ENCODE measurements around the gene KRTAP7-1. TPM values are rescaled to one million over a fixed set of nuclear protein-coding genes. Genes with fewer than 3 reads are reported as not detected.

The KRTAP7-1 gene
- total RNA-seq, 1 donor from 2014 or later = not detected

DNA sequence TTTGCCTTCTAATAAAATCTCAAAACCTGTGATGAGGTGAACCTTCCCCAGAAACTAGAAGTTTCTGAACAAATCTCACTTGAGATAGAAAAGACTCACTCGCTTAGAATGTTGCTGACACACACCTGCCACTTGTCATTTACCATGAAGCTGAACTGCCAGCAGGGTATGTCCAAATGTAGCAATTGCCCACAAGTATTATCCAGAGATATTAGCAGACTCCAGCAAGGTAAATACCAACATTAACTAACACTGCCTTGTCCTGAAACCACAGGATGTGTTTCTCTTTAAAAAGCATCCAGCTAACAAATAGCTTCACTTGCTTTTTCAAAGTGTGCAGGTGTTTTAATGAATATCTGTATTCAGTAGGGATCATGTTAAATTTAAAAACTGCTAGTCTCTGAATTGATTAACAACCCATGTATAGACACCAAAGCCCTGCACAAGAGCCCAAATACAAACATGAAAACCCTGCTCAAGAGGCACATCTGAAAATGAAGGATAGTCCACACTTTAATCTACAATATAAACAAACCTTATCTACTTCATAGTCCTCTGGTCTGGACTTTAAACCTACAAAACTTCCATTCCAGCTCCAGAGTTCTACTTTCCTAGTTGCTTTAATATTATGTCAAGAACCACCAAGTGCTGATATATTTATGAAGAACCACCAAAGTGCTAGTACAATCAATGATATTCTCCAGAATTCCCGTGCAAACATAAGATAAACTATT lies 35.8 kb downstream of the KRTAP7-1 start:
- Mint-ChIP-seq H3K4me1 (ENCODE audit: low read depth) (no peaks in the 10 kb centered on the region), H3K36me3 (ENCODE audit: low read depth) (no peaks in the 10 kb centered on the region), H3K27ac (ENCODE audit: unreplicated experiment) (no peak overlapping the region), H3K4me3 (ENCODE audit: unreplicated experiment) (no peak overlapping the region), H3K9me3 (ENCODE audit: low read depth) (peaks cover 6% of the 10 kb centered on the region), H3K27me3 (ENCODE audit: low read depth) (no peaks in the 10 kb centered on the region)
- TF ChIP-seq, protein P1, sequence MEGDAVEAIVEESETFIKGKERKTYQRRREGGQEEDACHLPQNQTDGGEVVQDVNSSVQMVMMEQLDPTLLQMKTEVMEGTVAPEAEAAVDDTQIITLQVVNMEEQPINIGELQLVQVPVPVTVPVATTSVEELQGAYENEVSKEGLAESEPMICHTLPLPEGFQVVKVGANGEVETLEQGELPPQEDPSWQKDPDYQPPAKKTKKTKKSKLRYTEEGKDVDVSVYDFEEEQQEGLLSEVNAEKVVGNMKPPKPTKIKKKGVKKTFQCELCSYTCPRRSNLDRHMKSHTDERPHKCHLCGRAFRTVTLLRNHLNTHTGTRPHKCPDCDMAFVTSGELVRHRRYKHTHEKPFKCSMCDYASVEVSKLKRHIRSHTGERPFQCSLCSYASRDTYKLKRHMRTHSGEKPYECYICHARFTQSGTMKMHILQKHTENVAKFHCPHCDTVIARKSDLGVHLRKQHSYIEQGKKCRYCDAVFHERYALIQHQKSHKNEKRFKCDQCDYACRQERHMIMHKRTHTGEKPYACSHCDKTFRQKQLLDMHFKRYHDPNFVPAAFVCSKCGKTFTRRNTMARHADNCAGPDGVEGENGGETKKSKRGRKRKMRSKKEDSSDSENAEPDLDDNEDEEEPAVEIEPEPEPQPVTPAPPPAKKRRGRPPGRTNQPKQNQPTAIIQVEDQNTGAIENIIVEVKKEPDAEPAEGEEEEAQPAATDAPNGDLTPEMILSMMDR (IDR thresholded peaks at IDR 0.05) = no peak
- no peak for DNase-seq (ENCODE audit: low spot score)

- H3K27me3 Mint-ChIP-seq (ENCODE audit: low read depth) = peaks cover 9% of the 10 kb centered on the region
- no peak for DNase-seq (ENCODE audit: low spot score)
- TF ChIP-seq, protein P1 (IDR thresholded peaks at IDR 0.05) = no peak
- no peaks in the 10 kb centered on the region for H3K4me1 Mint-ChIP-seq (ENCODE audit: low read depth)
- no peak overlapping the region for H3K27ac Mint-ChIP-seq (ENCODE audit: unreplicated experiment)
- peaks cover 13% of the 10 kb centered on the region for H3K9me3 Mint-ChIP-seq (ENCODE audit: low read depth)
- no peaks in the 10 kb centered on the region for H3K36me3 Mint-ChIP-seq (ENCODE audit: low read depth)
- no peak overlapping the region for H3K4me3 Mint-ChIP-seq (ENCODE audit: unreplicated experiment)
These were observed 50.3 kb downstream of the KRTAP7-1 start for GRCh38 chr21:30779249-30779648.

Other genes starting within 250 kb of the KRTAP7-1 start
- gene KRTAP22-2, start 239.4 kb downstream of the KRTAP7-1 start, total RNA-seq = not detected in 3 replicates
- gene KRTAP6-3, start 237.3 kb downstream of the KRTAP7-1 start, total RNA-seq = not detected in 3 replicates
- gene KRTAP6-2, start 230.9 kb downstream of the KRTAP7-1 start, total RNA-seq = not detected in 3 replicates
- not detected in 3 replicates for gene KRTAP22-1, start 228.7 kb downstream of the KRTAP7-1 start, total RNA-seq
- not detected in 3 replicates for gene KRTAP6-1, start 215.8 kb downstream of the KRTAP7-1 start, total RNA-seq
- gene KRTAP20-1, start 213.3 kb downstream of the KRTAP7-1 start, total RNA-seq = not detected in 3 replicates
- gene KRTAP20-4, start 209.1 kb downstream of the KRTAP7-1 start, total RNA-seq = not detected in 3 replicates
- gene KRTAP20-2, start 194.6 kb downstream of the KRTAP7-1 start, total RNA-seq = not detected in 3 replicates
- gene KRTAP20-3, start 186.9 kb downstream of the KRTAP7-1 start, total RNA-seq = not detected in 3 replicates
- not detected in 3 replicates for gene KRTAP21-3, start 111.0 kb downstream of the KRTAP7-1 start, total RNA-seq
- not detected in 3 replicates for gene KRTAP21-2, start 82.5 kb downstream of the KRTAP7-1 start, total RNA-seq
- gene KRTAP21-1, start 74.3 kb downstream of the KRTAP7-1 start, total RNA-seq = not detected in 3 replicates
- gene KRTAP8-1, start 16.5 kb downstream of the KRTAP7-1 start, total RNA-seq = not detected in 3 replicates
- gene KRTAP11-1, start 51.8 kb upstream of the KRTAP7-1 start, total RNA-seq = not detected in 3 replicates
- not detected in 3 replicates for gene KRTAP19-8, start 208.7 kb upstream of the KRTAP7-1 start, total RNA-seq

All from chondrocyte (in vitro differentiated cells).